ENCODE data around the gene VCL. TPM values are rescaled to one million over a fixed set of nuclear protein-coding genes. Genes with fewer than 3 reads are reported as not detected.

The VCL gene
- total and polyA plus RNA-seq, 9 of the 15 experiments (the other 6 are each of a cell fraction or from before 2014, with no cell fraction given), result 29.8 to 186 (median 76.4) TPM

GRCh38 chr10:73998929-73999691, 1.2 kb downstream of the VCL start (continued):
- TF ChIP-seq ZBTB43 (CRISPR knock-in tag; IDR thresholded peaks at IDR 0.05) (no peak), PRDM10 (IDR thresholded peaks at IDR 0.05; ENCODE audit: partially characterized antibody) (peak; percentile 3), NCOA1 (IDR thresholded peaks at IDR 0.05; ENCODE audit: low read depth) (no peak), ZSCAN29 (IDR thresholded peaks at IDR 0.05) (no peak), ZNF398 (CRISPR knock-in tag; IDR thresholded peaks at IDR 0.05) (no peak), ZNF778 (CRISPR knock-in tag; IDR thresholded peaks at IDR 0.05) (no peak), ZNF696 (CRISPR knock-in tag; conservative IDR thresholded peaks at IDR 0.05) (no peak), ZEB2 (IDR thresholded peaks at IDR 0.05) (peak; percentile 73; the same call in 1 of the 2 replicates), ILK (tag; IDR thresholded peaks at IDR 0.05; ENCODE audit: borderline replicate concordance, low read depth) (no peak), CXXC5 (CRISPR knock-in tag; IDR thresholded peaks at IDR 0.05) (no peak), CBX5 (IDR thresholded peaks at IDR 0.05; ENCODE audit: borderline replicate concordance, low read depth) (no peak), ZC3H8 (IDR thresholded peaks at IDR 0.05) (no peak), ZNF282 (CRISPR knock-in tag; IDR thresholded peaks at IDR 0.05) (0 out of 2 replicates have a peak, but pooled peaks have one; percentile 3), ZNF655 (CRISPR knock-in tag; IDR thresholded peaks at IDR 0.05) (no peak), FOXA3 (CRISPR knock-in tag; conservative IDR thresholded peaks at IDR 0.05 in 1 of 2, IDR thresholded peaks at IDR 0.05 in 1 of 2) (peak in 1 of 2 experiments; percentile 81), AFF4 (CRISPR knock-in tag; IDR thresholded peaks at IDR 0.05) (peak; percentile 77; the same call in 1 of the 2 replicates)

Data from K562 (cell line).